HUDEP-2 (cell line): ENCODE data around the gene CEP170B.
"Not testable (repeated sequence)": the region's sequence is repeated elsewhere in the genome, so short reads cannot be mapped to it uniquely, and the experiment has no call there.

ENCODE experiments used
- DNase-seq, 76 experiments: peaks; one replicate each; lab custom pipeline; 2025; ENCODE audit not compliant: unreplicated experiment in 76 of 76; lab: John Stamatoyannopoulos, UW

Gene CEP170B

DNA sequence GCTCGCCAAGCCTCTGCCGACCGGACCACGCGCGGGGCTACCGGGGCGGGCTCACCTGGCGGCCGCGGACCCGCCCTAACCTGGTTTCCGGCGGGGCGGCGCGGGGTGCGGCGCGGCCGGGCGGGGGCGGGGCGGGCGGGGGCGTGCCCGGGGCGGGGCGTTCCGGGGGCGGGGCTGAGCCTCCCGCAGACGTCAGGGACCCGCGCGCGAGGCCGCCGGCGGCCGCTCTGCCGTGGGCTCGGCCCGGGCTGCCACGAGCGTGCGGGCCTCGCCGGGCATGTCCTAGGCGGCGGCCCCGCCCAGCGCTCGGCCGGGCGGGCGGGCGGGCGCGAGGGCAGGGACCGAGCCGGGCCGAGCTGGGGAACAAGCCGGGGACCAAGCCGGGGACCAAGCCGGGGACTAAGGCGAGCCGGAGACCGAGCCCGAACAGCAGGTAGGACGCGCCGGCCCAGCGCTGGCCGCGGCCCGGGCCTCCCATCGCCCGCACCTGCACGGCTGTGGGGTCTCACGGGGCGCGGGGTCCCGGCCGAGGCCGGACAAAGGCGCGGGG is at the start of gene CEP170B:
Gene CEP170B, plus strand, starts transcription at position 188 of the 550 bp plus-strand sequence. CDS start 3,183 bp downstream, outside the sequence.
- peak in 10 of 76 experiments; percentile 10 to 46 (median 18) for DNase-seq

DNA sequence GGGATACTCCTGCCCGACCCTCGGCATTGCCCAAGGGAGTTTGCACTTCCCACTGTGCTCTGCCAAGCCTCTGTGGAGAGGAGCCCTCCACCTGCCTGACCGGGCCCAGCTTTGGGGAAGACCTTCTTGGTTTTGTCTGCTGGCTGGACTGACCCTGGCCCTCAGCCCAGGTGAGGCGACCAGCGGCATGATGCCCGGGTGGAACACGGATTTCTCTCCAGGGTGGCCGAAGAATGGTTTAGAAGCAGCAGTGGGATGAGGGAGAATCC is 48.5 kb upstream of the CEP170B start:
- no peak for DNase-seq

DNA sequence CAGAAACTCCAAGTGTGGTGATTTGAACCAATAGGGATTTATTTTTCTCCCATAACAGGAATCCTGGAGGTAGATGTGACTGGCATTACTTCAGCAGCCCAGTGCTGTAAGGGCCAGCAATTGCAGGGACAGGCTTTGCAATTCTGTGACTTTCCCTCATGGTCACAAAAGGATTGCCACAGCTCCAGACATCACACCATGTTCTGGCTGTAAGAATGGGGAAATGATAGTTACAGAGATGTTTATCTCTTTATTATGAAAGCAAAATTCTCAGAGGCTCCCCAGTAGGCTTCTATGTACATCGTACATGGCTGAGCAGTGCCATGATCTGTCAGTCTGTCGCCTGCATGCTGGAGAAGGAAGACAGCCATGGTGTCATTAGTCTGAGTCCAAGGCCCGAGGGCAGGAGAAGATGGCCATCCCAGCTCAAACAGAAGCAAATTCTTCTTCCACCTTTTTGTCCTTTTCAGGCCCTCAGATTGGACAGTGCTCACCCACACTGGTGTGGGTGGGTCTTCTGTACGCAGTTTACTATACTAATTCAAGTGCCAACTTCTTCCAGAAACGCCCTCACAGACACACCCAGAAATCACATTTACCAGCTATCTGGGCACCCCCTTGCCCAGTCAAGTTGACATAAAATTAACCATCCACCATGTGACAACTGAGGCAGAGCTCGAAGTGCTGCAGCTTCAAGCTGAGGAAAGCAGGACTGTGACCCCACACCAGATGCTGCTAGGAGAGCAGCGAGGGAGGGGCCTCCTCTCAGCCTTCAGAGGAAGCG is 46.9 kb upstream of the CEP170B start:
- no peak for DNase-seq

DNA sequence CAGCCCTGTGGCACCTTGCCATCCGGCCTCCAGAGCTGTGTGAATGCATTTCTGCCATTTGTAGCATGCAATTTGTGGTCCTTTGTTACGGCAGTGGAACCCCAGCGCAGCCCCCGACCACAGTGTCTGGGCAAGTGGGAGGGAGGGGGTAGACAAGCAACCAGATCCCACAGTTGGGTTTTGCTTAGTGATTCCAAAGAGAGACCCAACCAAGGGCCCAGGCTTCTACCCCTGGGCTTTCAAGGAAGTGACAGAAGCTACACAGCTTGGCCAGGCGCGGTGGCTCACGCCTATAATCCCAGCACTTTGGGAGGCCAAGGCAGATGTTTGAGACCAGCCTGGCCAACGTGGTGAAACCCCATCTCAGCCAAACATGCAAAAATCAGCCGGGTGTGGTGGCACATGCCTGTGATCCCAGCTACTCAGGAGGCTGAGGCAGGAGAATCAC is 46.3 kb upstream of the CEP170B start:
- no peak for DNase-seq

DNA sequence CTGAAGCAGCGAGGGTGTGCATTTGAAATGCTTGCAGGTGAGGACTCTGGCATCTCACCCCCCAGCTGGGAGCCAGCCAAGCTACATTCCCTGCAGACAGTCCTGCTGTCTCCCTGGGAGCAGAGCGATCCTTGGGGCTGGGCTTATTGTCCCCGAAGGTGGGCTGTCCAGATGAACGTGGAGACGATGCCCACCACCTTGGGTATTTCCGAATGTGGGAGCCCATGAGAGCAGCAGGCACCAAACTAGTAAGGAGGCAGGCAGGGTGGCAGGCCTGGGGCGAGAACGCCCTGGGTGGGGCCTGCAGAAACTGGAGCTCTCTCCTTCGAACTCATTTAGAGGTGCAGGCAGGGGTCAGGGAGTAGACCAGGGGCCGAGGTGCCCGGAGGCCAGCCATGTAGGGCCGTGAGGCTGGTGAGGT is 45.7 kb upstream of the CEP170B start:
- no peak for DNase-seq

DNA sequence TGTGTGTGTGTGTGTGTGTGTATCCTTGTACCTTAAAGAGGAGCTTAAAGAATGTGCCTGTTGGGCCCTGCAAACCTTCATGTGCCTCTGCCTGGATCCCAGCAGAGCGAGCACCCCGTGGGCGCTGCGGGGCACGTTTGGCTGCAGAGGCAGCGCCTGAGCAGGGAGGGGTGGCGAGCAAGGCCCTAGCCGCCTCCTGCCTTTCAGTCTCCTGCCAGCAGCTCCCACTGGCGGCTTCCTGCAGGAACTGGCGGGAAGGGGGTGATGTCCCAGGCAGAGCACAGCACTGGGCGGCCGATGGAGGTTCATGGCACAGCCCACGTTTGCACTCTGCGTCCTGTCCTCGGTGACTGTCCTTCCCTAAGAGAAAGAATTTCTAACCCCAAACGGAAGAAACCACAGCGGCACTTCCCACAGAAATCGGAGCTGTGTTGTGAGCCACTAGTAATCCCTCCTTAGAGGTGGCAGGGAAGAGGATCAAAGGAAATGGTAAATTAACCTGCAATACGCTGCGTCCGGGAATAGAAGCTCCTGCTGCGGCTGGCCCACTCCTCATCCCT is 44.3 kb upstream of the CEP170B start:
- no peak for DNase-seq

DNA sequence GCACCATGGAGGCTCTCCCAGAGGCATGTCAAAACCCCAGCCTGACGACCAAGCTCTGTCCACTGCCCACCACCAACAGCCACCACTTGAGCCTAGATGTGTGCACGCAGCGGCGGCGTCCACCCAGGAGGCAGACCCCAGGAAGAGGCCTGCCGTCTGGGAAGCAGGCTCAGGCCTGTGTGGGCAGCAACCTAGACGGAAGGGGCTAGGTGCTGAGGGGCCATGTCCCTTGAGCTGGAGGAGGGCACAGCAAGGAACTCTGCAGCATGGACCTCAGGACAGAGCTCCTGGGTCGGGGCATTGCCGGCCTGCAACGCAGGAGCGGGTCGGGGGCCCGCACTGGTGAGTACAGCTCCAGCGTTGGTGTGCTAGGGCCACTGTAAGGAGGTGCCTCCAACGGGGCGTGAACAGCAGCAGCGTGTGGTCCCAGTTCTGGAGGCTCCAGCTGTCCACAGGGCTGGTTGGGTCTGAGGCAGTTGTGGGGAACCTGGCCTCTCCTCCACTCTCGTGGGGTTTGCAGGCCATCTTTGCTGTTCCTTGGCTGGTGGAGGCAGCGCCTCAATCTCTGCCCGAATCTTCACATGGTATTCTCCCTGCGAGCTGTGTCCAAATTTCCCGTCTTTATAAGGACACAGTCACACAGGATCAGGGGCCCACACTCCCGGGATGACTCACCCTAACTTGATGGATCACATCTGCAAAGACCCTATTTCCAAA is 43.7 kb upstream of the CEP170B start:
- DNase-seq, result no peak

DNA sequence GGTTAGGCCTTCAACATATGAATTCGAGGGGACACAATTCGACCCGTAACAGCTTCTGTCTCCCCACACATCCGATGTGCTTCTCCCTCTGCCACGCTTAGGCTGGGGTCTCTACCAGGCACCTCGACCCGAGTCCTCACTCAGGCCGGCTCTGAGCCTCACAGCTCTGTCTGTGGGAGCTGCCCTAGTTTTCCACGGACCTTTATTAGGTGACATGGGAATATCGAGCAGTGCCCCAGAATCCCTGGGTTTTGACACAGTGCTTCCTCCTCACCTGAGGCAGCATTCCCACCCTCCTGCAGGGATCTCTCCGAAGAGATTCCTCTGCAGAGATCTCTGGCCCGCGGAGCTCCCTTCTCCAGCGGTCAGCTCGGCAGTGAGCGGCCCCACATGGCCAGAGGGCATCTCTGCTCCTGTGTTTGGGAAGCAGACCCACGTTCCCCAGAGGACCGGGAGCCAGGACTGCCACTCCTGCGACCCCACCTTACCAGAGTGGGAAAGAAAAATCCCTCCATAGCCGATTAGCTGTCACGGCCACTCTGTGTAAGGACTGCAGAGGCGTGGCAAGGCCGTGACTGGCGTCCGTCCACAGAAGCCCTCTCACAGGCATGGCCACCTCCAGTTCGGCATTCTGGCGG is 43.0 kb upstream of the CEP170B start:
- no peak for DNase-seq

DNA sequence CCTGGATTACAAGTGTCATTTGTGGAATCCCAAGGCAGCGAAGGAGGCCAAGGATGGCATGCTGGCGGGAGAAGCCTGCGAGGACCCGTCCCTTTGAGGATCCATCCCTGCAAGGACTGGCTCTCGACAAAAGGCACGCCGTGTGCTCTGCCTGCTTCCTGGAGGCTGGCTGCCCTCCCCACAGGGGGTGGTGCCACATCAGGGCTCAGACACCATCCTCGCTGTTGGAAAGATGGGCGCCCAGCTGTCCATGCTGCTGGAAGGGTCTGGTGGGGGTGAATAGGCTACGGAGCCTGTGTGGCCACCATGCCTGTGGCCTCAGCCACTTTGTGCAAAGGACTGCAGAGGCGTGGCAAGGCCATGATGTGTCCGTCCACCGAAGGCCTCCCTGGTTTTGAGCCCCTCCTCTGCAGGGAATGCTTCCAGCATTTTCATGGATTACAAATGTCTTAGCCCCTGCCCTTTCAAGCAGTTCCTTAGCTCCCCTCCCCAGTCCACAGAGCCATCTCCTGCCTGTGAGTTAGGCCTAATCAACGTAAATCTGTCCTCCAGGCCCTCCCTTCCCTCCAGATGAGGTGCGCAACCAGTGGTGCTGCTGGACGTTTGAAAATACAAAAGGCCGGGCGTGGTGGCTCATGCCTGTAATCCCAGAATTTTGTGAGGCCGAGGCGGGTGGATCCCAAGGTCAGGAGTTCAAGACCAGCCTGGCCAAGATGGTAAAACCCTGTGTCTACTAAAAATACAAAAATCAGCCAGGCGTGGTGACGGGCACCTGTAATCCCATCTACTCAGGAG is 42.0 kb upstream of the CEP170B start:
- DNase-seq, result no peak

DNA sequence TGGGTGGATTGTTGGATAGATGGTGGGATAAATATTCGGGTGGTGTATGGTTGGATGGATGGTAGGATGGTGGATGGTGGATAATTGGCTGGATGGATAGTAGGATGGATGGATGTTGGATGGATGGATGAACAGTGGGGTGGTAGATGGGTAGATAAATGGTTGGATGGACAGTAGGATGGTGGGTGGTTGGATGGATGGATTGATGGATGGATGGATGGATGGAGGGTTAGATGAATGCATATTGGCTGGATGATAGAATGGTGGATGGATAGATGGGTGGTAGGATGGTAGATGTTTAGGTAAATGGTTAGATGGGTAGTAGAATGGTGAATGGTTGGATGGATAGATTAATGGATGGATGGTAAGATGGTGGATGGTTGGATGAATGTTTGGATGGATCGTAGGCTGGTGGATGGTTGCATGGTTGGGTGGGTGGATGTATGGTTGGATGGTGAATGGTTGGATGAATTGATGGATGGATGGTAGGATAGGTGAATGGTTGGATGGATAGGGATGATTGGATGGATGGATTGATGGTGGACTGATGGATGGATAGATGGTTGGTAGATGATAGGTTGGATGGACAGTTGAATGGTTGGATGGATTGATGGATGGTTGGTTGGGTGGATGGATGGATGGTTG is 40.6 kb upstream of the CEP170B start:
- no peak for DNase-seq

DNA sequence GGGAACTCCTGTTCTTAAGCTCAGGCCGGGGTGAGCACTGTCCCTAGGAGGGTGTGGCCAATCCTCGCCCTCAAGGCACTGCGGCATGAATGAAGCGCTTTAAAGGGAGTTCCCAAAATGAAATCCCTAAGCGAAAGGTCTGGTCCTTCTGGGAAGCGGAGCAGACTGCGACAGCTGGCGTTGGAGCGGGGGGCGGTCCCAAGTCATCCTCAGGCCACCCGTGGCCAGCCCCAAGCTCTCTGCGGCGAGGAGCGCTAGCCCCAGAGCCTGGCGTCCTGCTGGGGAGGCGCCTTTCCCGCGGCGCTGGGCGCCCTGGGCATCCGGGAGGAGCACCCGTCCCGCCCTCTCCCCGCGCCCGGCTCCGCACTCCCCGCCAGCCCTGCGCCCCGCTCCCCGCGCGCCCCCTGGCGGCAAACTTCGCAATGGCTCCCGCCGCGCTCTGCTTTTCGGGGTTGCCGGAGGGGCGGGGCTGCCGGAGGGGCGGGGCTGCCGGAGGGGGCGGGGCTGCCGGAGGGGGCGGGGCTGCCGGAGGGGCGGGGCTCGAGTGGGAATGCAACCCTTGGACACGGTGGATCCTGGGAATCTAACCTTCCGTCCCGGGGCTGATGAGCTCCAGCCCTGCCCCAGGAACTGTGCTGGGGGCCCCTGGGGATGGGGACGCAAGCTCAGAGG is 38.7 kb upstream of the CEP170B start:
- DNase-seq, result peak in 68 of 76 experiments; percentile 11 to 90 (median 72)

DNA sequence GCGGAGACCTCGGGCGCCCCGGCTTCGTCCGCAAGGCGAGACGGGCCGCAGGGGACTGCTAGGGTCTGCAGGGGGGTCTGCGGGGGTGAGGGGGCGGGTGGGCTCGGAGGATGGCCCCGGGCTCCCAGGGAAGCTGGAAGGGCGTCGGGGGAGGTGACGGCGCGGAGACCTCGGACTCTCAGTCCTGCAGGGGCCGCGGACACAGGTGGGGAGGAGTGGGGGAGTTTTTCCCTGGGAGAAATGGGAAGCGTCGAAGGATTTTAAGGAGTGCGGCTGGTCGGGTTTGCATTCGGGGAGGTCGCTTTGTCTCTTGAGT is 38.2 kb upstream of the CEP170B start:
- DNase-seq, result no peak

DNA sequence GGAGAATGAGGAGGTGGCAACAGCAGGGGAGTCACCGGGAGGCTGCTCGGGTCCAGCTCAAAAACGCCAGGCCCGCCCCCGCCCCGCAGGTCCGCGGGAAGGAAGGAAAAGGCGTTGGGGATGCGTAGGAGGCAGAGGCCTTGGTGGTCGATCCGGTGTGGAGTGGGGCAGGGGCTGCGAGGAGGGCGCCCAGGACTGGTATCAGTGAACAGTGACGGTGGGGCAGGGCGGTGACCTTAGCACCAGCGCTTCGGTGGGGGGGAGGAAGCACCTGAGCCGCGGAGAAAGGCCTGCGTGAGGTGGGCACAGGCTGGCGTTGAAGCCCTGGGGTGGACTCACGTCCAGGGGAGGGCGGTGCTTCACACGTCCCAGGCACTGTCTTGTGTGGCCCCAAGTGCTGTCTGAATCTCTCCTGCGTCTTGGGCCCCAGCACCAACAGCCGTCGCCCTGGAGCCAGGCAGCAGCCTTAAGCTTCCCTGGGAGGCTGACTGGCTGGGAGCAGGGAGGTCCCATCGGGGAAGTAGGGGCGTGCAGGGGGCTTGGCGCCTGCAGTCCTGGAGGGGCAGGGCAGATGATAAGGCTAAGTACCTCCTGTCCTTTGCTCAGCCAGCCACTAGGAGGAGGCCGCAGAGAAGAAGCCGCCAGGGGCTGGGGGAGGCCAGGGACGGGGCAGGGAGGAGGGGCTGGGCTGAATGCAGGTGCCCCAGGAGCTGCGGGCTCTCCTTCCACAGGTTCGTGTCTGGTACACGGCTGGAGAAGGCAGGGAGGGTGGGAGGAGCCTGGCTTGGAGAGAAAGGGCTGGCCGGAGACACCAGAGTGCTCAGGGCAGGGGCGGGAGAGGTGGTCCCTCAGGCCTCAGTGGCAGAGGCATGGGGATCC is 37.7 kb upstream of the CEP170B start:
- DNase-seq, result peak in 32 of 76 experiments; percentile 6 to 48 (median 26)

DNA sequence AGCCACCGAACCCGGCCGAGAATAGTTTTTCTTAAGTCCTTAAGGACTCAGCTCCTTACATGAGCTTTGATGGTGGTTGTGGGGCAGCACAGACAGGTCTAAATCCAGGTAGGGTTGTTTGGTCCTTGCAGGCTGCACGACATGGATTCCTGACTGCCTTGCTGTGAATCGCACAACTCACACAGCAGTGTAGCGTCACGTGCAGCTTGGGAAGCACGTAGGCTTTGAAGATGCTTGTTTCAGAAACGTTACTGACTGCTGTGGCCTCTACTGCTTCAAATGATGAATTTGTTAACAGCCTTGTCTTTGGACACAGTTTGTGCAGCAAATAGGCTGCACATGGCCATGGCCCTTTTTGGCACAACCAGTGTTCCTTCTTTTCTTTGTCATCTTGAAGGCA is 34.3 kb upstream of the CEP170B start:
- no peak for DNase-seq

DNA sequence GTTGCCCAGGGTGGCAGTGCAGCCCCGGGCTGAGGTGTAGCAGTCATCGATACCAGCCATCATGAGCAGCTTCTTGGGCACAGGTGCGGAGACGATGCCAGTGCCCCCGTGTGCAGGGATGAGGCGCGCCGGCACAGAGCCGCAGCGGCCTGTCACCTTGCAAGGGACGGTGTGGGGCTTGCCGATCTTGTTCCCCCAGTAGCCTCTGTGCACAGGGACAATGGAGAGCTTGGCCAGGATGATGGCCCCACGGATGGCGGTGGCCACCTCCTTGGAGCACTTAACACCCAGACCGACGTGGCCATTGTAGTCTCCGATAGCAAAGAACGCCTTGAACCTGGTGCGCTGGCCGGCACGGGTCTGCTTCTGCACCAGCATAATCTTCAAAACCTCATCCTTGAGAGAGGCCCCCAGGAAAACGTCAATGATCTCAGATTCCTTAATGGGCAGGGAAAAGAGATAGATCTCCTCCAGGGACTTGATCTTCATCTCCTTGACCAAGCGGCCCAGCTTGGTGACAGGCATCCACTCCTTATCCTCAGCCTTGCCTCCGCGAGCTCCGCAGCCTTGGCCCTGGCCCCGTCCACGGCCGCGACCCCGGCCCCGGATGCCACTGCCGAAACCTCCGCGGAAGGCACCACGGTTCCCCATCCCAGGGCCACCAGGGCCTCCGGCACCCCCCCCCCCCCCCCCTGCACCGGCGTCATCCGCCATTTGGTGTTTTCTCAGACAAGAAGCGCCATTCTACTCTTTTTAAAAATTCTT is 28.7 kb upstream of the CEP170B start:
- DNase-seq, result not testable (repeated sequence)

DNA sequence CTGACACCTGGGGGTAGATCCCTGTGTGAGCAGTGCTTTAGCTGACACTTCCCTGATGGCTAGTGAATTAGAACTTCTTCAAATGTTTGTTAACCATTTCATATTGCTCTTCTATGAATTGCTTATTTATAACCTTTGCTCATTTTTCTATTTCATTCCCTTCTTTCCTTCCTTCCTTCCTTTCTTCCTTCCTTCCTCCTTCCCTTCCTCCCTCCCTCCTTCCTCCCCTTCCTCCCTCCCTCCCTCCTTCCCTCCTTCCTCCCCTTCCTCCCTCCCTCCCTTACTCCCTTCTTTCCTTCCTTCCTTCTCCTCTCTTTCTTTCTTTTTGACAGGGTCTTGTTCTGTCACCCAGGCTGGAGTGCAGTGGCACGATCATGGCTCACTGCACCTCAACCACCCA is 23.3 kb upstream of the CEP170B start:
- no peak for DNase-seq

DNA sequence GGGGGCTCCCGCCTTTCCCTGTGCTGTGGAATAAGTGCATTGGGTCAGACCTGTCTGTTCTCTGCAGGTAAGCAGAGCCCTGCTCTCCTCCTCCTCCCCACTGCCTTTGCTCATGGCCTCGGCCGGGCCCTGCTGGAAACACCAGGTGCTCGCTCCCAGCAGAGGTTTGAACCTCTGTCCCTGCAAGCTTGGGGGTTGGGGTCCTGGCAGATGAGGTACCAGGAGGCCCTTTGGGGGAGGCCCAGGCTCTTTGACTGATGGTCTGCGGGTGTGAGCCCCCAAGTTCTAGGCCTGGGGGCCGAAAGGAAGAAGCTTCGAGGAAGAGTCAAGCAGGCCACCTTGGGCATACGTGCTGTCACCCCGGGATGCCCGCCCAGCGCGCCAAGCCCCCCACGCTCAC is 22.1 kb upstream of the CEP170B start:
- DNase-seq, result no peak
